A204.1 (cell line): ENCODE results near the gene GPC3.

Experiments used
- FAIRE-seq: peaks from 2 replicates; lab custom pipeline; 2012; peaks lifted over from hg19 to GRCh38; lab: Jason Lieb, UNC

Gene GPC3

DNA sequence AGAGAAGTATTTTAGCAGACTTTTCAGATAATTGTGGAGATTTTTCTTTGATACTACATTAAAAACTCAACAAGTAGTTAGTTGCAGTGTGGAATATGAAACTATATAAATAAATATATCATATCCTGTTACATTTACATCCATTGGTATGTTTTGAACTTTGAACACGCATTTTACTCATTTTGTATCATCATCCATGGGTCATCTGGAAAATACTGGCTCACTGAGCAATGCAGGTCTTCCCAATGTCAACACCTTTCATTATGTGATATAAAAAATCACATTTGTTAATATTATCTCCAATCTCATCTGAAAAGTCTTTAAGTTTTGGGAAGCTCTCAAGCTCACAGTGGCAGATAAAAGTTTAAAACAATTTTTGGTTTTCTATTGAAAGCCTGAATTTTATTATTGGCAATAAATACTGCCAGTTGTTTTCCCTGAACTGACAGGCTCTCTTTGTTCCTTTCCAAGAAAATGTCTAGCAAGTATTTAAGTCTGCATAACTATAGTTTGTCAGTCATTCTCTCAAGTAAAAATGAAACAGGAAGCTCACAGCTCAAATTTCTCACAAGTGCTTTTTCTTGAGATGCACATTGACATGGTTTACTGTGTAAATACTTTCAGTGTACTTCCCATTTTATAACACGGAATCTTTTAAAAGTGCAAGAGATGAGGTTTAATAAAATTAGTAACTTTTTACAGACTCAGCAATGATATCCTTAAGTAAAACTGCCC is 386.6 kb downstream of the GPC3 start:
- FAIRE-seq = no peak

DNA sequence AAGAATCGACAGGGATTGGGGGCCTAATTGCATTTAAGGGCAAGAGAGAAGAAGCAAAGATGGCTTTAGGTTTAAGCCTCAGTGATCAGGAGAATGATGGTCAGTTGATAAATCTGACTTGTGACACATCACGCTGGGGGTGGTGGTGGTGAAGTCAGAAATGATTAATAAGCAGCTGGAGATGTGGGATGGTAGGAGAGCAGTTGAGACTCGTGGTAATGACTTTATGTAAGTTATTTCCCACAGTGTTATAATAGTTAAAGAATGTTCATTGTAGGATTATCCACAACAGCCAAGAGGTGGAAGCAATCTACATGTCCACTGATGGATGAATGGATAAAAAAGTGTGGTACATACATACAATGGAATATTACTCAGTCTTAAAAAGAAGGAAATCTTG is 391.2 kb downstream of the GPC3 start:
- FAIRE-seq = no peak

DNA sequence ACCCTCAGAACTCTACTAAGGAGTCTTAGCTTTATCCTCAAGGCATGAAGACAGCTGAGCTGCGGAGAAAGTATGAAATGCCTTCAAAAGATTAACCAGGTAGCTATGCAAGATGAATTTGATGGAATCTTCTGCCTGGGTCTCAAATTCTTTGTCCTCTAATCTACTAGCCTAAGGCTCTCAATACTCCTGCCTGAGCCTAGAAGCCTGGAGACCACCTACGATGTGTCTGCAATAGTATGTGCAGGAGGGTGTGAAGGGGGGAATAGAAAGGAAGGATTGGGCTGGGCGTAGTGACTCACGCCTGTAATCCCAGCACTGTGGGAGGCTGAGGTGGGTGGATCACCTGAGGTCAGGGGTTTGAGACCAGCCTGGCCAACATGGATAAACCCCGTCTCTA is 391.9 kb downstream of the GPC3 start:
- no peak for FAIRE-seq

DNA sequence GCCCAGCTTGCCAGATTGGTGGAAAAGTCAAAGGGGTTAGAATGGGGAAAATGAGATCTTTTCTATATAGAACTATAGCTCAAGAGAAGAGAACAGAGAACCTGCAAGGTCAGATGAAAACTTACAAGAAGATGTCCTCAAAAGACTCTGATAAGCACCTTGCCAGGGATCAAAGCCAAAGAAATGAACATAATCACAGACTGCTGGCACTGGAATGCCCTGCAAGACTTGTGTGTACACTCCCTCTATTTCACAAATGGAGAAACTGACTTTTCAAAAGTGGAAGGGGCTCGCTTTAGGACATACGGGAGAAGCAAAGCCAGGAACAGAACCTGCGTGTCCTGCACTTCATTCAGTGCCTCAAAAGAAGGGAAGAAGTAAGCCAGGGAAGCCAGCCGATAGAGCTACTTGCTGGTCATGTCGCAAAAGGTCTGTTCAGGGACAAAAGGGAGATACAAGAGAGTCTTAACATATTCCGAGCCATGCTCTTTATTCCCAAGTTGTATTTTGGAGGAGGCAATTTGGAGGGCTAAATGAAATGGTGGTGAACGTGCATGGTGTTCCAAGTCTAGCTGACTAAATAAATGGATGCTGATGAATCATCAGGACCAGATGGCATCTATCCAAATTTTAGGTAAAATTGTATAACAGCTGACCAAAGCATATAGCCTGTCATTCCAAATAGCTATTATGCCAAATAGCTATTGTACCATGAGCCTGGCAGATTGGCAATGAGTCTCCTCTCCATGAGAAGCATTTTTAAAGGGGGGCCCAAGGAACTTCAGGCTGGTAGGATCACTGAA is 394.5 kb downstream of the GPC3 start:
- FAIRE-seq = no peak

DNA sequence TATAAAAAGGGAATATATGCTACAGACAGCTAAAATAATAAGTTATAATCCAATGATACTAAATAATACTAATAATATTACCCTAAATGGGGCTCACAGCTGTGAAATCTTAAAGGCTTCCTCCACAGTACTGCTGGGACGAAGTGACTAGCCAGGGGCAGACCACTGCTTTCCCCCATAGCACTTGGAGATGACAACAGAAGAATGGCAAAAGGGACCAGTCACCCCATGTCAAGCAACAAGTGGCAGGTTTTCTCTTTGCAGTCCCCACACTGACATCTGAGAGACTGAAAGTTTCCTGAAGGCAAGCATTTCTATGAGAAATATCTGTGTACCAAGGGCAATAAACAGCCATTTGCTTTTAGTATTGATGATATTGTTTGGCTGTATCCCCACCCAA is 396.6 kb downstream of the GPC3 start:
- no peak for FAIRE-seq

DNA sequence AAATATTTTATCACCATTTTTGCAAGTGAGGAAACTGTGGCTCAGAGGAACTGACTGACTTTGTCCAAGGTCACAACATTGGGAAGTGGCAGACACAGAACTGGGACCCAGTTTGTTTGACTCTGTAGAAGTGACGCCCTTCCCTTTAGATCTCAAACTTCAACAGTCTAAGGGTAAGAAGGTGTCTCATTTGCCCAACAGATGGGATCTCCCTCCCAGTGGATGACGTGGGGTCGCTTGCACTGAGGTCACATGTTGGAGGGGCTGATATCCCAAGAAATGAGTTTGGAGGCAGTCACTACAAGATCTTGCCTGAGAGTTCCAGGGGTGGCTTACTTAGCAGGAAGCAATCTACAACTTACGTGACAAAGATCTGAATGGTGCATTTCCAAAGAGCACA is 397.6 kb downstream of the GPC3 start:
- FAIRE-seq = no peak

DNA sequence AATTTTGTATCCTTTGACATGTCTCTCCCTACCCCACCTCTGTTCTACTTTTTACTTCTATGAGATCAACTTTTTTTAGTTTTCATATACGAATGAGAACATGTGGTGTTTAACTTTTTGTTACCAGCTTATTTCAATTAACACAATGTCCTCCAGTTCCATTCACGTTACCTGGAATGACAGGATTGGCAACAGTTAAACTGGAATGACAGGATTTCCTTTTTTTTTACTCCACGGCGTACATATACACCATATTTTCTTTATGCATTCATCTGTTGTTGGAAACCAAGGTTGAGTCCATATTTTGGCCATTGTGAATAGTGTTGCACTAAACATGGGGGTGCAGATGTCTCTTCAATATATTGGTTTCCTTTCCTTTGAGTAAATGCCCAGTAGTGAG is 398.3 kb downstream of the GPC3 start:
- no peak for FAIRE-seq

DNA sequence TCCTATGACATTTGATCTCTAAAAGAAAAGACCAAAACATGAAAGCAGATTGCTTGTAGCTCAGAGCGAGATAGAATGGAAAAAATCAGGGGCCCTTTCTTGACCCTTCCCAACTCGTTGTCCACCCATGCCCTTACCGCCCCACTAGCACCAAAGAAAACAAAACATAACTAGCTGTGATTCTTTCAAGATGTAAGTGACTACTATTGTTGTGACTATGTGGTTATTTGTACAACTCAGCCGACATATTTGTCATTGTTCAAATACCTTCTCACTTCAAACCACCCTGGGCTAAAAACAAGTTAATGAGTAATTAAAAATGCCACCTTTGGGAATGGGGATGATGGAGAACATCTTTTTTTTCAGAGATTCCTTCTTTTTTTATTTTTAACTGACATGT is 399.0 kb downstream of the GPC3 start:
- no peak for FAIRE-seq

DNA sequence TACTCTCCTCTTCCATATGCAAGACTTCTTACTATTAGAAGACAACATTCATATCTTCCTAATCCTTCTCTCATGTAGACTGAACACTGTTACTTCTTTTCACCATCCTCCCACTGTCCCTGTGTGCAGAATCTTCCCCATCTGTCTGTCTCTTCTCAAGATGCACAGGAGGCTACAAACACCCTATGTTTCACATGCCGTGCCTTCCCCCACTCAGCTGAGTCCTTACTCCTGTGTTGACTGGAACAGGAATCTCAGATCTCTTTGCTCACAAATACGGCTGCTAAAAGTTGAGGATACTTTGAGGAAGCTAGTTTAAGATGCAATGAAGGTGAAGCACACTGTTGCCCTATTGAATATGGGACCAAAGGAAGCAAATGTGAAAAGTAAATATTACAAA is 401.6 kb downstream of the GPC3 start:
- no peak for FAIRE-seq

DNA sequence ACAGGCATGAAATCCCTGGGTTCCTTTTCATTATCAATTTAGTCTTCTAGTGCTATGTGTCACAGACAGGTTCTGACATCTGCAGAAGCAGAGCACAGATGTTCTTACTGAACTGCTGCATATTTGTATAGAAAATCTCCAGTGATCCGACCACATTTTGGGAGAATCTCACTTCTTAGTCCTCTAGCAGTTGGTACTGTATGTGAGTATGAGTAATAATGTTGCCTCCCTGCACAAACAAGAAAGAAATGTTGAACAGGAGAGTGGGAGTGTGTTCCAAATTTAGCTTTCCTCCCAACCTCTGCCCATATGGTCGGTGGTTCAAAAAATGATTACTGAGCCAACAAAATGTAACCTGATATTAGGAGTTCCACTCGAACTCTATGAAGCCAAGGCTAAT is 404.8 kb downstream of the GPC3 start:
- FAIRE-seq = no peak

DNA sequence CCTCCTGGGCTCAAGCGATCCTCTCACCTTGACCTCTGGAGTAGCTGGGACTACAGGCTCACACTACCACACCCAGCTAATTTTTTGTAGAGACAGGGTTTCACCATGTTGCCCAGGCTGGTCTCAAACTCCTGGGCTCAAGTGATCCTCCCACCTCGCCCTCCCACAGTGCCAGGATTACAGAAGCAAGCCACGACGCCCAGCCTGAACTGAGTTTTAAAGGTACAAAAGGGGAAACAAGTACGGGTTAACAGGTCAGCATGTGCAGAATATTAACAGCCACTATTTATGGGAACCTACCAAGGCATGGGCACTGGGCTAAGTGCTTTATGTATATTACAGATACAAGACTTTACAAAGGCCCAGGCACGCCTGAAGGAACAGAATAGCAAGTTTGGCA is 405.8 kb downstream of the GPC3 start:
- FAIRE-seq = no peak

DNA sequence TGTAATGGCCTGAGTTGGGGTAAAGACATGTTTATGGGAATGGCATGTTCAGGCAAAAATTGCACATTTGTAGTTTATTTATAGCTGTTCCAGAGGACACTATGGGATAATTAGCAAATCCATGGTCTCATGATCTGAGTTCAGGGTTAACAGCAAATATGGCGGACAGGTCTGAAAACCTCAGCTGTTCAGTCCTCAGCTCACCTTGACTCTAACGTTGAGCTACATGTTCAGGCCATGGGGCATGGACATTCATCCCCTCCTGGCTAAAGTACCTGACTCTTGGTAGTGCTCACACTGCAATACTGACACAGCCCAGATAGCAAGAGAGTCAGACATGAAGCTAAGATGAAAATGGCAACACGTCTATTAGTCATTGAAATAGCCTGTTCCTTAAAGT is 408.5 kb downstream of the GPC3 start:
- no peak for FAIRE-seq

DNA sequence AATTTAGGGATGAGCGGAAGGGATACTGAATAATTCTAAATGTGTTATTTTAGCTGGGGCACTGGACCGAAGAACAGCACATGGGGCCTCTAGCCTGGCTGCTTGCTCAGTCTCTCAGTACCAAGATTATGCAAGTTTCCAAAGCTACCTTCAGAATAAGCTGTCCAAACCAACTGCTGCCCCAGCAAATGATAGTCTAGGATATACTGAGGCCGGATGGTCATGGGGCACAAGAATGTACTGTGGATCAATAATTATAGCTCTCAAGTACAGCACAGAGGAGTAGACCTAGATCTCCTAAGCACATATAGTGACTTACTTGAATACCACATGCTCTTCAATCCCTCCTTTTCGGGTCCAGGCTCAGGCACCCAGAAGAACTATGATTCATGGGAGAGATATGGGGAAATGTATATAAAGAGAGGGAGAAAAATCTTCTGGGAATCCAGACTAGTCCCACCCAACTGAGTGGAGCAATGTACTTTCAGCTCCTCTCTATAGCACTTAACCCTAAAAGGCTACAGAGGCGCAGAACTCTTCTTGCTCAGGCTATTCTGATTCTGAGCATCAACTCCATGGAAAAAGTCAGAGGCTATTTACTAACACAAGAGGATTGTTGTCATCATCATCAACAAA is 409.8 kb downstream of the GPC3 start:
- FAIRE-seq = no peak

DNA sequence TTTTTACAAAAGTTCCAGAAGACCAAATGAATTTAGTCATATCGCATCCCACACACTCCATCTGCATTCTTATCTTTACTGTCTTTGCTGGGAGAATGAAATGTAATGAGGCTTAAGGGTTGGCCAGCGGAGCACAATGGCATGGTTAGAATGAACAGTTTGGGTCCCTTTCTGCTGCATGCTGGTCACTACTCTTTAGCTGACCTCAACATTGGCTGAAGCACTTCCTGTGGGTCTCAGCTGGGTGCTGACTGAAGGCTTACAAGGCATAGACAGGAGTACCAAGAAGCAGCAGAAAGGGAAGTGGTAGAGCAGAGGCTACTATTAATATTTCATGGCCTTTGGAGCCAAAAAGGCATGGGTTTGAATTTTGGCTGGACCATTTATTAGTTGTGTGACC is 410.7 kb downstream of the GPC3 start:
- no peak for FAIRE-seq

DNA sequence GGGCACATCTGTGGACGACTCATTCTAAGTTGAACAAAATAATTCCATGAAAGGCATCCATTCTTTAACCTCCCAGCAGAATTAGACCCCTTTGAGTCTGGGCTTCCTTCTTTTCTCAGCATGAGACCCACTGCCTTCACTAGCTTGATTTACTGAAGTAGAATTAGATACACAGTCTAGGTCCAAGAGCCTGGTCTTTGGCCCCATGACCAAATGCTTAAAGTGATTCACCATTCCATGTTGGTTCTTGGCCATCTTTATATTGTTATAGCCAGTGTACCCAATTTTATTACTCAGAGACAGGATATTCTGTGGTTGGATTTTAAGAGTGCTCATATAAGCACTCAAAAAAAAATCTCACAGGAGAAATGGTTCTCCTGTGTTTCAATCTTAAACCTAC is 414.8 kb downstream of the GPC3 start:
- no peak for FAIRE-seq

DNA sequence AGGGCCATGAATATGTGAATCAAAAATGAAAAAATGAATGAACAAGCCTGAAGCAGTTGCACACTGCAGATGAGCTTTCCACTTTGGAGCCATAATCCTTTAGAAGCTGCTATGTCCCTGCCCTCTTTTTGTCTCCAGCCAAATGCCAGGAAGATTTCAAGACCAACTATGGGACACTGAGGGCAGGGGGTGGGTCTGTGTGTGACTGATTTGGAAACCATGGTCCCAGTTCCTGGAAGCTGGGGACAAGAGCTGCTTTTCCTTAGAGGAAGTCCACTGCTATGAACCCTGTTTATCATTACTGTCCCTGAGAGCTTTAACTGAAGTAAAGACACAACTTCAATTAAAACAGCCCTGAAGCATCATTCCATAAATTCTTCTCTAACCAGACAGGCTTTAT is 416.2 kb downstream of the GPC3 start:
- FAIRE-seq = no peak

DNA sequence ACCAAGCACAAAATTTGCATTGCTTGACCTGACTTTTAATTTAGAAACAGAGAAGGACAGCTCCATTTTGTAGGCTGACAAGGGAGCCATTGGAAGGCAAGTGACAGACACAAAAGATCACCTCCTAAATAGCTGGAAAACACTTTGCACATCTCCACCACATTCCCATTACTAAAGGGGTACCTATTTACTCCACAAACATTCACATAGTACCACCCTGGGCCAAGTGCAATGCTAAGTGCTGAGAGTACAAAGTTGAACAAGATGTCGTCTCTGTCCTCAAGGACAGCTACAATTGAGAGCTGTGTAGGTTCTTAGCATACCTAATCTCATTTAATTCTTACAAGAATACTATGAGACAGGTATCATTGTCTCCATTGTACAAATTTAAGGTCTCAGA is 417.3 kb downstream of the GPC3 start:
- no peak for FAIRE-seq

DNA sequence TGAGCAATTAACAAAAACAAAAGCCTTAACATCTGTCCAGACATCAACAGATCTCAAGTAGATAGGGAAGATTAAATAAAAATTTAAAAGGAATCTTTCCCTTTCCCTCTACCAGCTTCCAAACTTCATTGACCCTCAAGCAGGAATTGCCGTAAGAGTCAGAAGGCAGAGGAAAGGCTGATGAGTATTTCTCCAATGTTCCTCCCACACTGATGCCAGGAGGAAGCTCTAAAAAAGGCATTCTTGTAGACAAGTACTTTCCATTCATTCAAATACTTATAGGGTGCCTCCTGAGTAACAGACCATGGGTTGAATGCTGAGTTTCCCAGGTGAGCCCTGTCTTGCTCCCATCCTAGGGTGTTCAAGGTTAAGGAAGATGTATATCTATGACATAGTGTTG is 418.5 kb downstream of the GPC3 start:
- FAIRE-seq = no peak

DNA sequence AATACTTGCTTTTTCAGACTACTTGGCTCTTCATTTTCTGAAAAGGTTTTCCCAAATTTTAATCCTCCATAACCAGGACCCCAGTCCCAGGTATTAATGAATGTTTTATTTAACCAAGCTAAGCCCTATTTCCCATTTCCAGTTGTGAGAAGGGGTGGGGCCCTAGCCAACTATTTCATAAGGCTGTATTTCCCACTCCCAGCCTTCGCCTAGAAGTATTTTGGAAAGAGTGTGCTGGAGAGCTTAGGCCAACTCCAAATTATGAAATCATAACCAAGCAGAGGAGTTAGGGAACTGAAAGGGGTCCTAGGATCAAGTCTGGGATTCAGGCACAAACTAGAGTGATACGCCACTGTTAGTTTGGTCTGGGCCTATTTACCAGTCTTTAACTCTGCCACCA is 421.7 kb downstream of the GPC3 start:
- FAIRE-seq = no peak

DNA sequence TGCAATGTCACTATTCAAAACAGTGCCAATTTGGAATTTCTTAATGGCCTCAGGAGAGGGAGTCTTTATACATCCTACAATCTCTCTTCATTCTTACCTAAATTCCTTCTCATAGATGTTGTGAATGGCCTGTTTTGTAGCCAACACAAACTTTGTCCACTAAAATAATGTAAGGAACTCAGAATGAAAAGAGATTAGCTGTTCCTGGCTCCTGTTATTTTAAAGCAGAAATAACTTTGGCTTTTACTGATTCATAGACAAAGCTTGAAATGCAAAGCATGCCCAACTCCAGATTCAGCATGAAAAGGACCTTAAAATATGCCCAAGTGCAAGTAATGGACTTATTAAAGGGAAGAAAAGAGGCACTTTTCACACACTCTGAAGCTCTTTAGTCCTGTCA is 424.1 kb downstream of the GPC3 start:
- no peak for FAIRE-seq

DNA sequence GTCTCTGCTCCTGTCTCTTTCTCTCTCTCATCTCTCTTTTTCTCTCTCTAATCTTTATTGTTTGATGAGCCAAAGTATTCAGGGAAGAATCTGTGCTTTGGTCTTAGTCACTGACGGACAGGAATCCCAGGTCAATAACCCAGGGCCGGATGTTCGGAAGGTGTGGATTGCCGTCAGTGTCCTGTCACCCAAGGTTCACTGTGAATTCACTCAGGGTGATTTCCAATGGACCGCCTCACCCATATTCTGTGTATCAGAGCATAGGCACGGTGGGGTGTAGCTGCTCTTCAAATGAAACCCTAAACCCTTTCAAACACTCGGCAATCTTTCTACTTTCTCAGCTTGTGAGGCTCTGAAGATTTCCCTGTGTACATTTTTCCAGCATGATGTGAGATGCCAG is 425.5 kb downstream of the GPC3 start:
- no peak for FAIRE-seq

DNA sequence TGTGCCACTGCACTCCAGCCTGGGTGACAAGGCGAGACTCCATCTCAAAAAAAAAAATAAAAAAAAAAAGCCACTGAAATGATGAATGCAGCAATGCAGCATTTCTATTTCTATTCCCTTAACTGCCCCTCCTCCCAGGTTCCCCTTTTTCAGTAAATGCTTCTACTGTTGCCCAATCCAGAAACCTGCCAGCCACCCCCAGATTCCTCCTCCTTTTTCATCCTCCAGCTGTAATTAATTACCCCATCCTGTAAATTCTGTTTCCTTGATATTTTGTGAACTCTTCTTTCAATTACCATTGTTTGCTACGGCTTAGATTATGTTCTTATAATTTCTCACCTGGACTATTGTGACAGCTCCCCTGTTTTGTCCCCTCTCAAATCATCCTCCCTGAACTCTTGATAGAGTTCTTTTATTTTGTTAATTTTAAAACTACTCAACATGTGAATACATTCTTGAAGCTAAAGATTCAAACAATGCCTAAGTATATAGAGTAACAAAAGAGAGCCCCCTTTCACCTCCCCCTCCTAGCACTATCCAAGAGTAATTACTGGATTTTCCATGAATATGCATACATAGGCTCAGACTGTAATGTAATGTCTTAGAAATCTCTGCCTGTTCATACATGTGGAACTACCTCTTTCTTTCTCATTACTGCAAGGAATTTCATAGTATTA is 429.5 kb downstream of the GPC3 start:
- FAIRE-seq = no peak
